GM12801 (cell line): ENCODE measurements around the gene PACSIN2.

Source experiments
- CTCF ChIP-seq: IDR thresholded peaks from one replicate; pipeline ENCODE4 v1.5.1; 2011; ENCODE audit warnings: control low read depth; ENCODE audit not compliant: insufficient read length; ENCODE audit errors: extremely low read depth

Gene PACSIN2

DNA sequence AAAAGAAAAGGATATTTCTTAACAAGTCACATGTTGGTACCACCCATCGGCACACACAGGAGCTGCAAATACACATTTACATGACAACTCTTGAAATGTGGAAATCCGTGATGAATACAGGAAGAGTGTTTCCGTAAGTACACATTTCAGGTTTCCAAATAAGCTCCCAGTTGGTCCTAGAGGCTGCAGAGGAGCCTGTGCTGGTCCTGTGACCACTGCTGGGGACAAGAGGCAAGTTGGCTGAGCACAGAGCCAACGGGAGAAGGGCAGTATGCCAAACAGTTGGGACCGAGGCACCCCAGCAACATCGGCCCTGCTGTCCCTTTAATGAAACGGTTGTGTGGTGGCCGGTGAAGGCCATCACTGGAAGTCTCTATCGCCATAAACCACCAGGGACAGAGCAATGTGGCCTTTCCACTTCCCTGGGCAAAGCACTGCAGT is 119.4 kb downstream of the PACSIN2 start:
- TF ChIP-seq CTCF = no peak

DNA sequence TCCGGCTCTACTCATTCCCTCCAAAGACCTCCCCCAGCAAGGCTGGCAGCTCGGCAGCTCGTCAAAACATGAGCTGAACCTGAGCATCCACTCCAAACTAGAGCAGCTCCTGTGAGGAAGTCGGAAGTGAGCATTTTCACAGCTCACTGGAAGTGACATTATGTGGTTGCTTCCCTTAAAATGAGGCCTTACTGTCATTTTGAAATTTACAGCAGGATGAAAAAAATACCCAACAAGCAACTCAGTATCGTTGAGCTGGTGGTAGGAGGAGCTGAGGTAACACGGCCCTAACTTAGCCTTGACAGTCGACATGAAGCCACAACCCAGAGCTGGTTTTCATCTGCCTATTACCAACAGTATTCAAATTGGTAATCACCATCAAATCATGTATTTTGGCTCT is 119.9 kb downstream of the PACSIN2 start:
- TF ChIP-seq CTCF = no peak

DNA sequence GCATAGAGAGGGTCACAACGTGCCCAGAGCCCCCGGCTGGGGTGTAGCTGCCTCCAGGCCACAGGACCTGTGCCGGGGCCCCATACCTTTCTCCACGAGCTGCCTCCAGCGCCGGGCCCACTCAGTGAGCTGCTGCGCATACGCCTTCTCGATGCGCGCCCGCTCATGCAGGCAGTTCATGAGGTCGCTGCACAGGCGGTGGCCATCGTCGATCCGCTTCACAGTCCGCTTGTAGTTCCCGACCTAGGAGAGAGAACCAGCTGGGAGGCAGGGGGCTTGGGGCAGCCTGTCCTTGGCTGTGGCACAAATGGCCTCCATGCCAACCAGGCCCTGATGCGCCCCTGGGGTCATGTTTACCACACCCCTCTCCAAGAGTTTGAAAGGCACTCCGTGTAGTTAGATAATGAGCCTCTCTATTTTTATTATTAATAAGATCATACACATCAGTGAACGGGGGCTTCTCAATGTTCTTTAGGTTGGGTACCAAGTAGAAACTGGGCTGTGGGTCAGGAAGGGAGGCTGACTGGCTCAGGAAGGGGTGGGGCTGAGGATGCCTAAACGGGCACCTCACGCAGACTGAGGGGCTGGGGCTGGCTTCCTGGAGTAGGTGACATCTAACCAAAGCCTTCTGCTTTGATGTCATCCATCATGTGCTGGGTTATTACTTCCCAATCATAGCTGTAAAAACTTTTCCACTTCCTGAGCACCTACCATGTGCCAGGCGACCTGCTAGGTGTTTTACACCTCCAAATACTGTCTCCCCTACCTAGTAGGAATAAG is 121.4 kb downstream of the PACSIN2 start:
- TF ChIP-seq CTCF = no peak

GRCh38 chr22:42892571-42893316 is 122.2 kb downstream of the PACSIN2 start:
- TF ChIP-seq CTCF = no peak

DNA sequence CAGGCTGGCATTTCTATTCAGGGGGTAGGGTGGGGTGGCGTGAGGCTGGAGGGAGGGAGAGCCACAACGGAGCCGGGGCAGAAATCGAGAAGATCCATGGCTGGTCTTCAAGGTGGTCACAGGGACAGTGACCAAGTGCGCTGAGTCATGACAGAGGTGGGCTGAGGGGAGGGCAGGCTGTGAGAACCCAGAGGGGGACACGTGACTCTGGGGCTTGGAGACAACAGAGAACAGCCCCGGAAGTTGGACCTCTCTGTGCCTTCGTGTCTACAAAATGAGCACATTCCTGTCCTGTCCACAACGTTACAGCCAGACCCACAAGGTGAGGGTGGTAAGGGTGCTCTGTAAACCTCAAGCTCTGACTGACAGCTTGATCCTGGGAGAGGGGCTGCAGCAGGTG is 122.8 kb downstream of the PACSIN2 start:
- TF ChIP-seq CTCF = no peak

- TF ChIP-seq CTCF = no peak
Observed at GRCh38 chr22:42891696-42892095, 123.3 kb downstream of the PACSIN2 start.

- no peak for TF ChIP-seq CTCF
Observed at GRCh38 chr22:42891008-42891407, 123.9 kb downstream of the PACSIN2 start.
